NCI-H2029 (cell line): ENCODE measurements around the gene FHIT.
A peak's percentile ranks its signal among the peaks of the same experiment; 100 is the strongest.

Source experiments
- DNase-seq: peaks from one replicate; lab custom pipeline; 2025; lab: John Stamatoyannopoulos, UW

FHIT gene

DNA sequence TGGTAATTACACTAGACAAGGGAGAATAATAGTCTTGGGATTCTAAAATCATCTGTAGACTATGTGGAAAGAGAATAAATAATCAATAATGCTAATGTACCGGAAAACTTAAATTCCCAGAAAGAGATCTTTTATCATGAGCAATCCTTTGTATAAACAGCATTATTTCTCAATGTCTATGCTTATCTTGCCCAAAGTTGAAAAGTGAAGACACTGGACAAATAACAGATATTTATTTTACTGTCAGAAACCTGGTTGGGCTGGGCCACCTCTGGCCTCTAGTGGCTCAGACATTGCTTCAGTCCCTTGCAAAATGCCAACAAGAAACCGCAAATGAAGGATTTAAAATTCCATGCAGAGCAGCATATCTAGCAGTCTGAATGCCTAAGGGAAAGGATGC, 409.9 kb downstream of the FHIT start:
- DNase-seq, result no peak

DNA sequence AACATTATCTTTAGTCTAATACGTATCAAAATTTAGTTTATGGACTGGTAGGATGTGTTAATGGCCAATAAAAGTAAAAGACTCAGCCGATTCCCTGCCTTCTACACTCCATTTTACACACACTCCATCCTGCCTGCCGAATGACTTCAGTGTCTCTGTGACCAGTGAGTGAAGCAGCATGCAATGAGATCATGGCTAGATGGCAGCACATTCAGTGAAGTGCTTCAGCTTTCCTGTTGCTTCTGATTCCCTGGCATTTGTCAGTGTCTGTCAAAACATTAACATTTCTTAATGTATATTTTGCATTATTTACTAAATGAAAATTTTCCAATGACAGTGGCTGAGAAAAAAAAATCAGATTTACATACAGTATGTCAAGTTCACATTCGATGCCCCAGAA, 412.0 kb downstream of the FHIT start:
- no peak for DNase-seq

- no peak for DNase-seq
Measured at GRCh38 chr3:60835796-60836195, 415.5 kb downstream of the FHIT start.

- DNase-seq, result peak; percentile 5
Measured at GRCh38 chr3:60829058-60829457, 422.2 kb downstream of the FHIT start.

DNA sequence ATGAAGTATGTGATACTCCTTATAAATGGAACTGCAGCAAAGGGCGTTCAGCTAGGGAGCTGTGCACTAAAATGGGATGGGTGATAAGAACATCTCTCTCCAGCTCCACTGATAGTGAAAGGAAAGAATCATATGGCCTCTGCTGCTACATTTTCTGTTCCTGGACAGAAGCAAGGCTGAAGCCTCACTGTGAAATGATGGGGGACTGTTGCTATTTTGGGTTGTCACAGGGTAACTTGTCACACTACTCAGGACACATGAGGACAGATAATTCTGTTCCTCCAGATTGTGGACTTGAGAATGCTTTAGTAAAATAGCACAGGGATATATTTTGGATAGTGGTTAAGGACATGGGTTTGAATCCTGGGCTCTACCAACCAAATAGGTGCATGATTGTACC, 423.6 kb downstream of the FHIT start:
- DNase-seq, result no peak

- no peak for DNase-seq
Measured at GRCh38 chr3:60826511-60826910, 424.7 kb downstream of the FHIT start.

- no peak for DNase-seq
Measured at GRCh38 chr3:60812502-60812901, 438.8 kb downstream of the FHIT start.

DNA sequence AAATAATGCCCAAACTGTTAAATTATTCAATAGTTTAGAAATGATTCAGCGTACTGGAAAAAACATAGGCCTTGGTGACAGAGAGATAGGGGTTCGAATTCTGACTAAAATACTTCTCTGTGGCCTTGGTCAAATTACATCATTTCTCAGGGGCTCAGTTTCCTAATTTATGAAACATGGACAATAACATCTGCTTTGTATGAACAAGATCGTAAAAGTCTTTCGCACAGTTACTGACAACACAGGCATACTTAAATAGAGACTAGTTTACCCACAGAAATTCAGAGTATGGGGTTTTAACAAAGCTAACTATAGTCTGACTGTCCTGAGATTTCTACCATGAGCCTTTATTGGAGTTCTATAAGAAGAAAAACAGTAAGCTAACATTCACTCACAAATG, 440.4 kb downstream of the FHIT start:
- no peak for DNase-seq

- no peak for DNase-seq
Measured at GRCh38 chr3:60809857-60810610, 441.2 kb downstream of the FHIT start.

GRCh38 chr3:60803216-60804173, 447.8 kb downstream of the FHIT start:
- no peak for DNase-seq

DNA sequence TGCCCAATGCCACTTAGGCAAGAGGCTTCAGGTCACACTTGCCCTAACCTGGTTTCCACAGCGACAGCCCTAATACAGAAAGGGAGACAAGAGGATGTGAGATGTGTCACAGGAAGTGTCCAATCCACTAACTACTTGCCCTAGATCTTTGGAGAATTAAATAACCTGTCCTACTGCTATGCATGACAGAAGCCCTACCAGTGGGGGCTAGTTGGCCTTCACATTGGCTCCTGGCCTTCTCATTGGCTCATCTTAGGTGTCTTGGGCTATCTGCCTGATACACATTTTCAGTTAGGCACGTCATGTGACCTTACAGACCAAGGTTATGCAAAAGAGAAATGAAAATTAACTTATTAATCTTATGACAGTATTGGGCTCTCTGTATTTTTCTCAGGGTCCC, 449.9 kb downstream of the FHIT start:
- DNase-seq, result no peak

- DNase-seq, result no peak
Measured at GRCh38 chr3:60798456-60798855, 452.8 kb downstream of the FHIT start.

DNA sequence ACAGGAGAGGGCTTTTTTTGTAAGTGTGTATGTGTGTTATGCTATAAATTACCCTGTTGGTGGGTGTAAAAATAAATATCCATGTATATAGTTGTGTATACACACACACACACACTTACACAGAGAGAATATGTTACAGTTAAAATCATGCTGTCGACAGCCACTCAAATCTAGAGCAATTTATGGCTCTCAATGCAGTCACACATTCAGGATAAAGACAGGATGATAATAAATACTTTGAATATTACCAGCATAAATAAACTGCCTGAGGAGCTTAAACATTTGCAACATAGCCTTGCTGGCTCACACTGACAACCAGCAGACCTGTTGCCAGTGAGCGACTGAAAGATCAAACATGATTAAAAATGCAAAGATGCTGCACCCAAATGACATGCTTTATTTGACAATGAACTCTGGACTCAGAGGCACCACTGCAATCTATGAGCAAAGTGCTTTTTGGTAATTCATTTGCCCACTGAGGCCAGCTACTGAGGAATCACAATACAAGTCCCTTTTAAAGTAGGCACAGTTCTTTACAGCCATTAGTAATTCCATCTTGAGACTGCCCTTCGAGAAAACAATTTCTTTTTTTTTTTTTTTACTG, 458.9 kb downstream of the FHIT start:
- DNase-seq, result no peak

DNA sequence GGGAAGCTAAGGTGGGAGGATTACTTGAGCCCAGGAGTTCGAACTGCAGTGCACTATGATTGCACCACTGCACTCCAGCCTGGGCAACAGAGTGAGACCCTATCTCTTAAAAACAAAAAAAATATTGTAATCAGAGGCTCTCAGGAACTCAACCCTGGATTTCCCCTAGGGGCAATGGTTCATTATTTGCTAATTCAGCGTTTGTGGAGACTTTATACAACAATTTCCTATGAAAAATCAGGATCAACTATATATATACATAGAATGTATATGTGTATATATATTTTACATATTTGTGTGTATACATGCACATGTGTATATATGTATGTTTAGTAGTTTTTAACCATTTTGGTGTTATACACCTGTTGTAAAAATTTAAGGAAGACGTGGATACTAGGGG, 463.1 kb downstream of the FHIT start:
- no peak for DNase-seq

- no peak for DNase-seq
Measured at GRCh38 chr3:60781935-60782334, 469.3 kb downstream of the FHIT start.

- no peak for DNase-seq
Measured at GRCh38 chr3:60779637-60780036, 471.6 kb downstream of the FHIT start.

- DNase-seq, result no peak
Measured at GRCh38 chr3:60775985-60776384, 475.3 kb downstream of the FHIT start.

DNA sequence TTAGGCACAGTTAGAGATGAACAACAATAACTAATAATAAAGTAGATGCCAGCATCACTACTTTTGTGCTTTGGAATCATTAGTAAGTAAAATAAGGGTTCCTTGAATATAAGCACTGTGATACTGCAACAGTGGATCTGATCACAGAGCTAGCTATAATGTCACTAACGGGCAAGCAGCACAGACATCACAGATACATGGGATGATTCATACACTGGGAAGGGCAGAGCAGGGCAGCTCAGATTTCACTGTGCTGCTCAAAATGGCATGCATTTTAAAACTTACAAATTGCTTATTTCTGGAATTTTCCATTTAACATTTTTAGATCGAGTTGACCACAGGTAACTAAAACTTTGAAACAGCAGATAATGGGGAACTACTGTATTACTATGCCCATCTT, 476.6 kb downstream of the FHIT start:
- no peak for DNase-seq

GRCh38 chr3:60772584-60772983, 478.7 kb downstream of the FHIT start:
- DNase-seq, result no peak

- no peak for DNase-seq
Measured at GRCh38 chr3:60771766-60772165, 479.5 kb downstream of the FHIT start.

- DNase-seq, result no peak
Measured at GRCh38 chr3:60770532-60770931, 480.7 kb downstream of the FHIT start.

- DNase-seq, result no peak
Measured at GRCh38 chr3:60767536-60767935, 483.7 kb downstream of the FHIT start.

DNA sequence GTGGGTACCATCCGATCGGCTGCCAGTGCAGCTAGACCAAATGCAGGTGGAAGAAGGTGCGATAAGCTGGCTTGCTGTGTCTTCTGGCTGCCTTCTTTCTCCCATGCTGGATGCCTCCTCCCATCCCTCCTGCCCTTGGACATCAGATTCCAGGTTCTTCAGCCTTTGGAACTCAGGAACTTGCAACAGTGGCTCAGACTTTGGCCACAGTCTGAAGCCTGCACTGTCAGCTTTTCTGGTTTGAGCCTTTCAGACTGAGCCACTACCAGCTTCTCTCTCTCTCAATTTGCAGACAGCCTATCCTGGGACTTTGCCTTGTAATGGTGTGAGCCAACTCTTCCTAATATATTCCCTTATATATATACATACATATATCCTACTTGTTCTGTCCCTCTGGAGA, 485.5 kb downstream of the FHIT start:
- no peak for DNase-seq
